Testis (tissue), 2 donors: ENCODE data around the gene UPF1.

ENCODE experiments used
- POLR2A ChIP-seq: fragments of 450-650 bp; IDR thresholded peaks from one replicate; pipeline ENCODE4 v1.6.1; 2017; ENCODE audit warnings: antibody characterized with exemption, mild to moderate bottlenecking, moderate library complexity
- TF ChIP-seq, protein P1 (sequence below), 3 experiments: fragments of 450-650 bp in 2 of 3; fragments of 200-600 bp in 1 of 3; sonication (generic) in 1 of 3; IDR thresholded peaks; one replicate each; pipeline ENCODE4 v1.5.1; 2016 to 2019; ENCODE audit warnings: antibody characterized with exemption in 3 of 3, mild to moderate bottlenecking in 2 of 3, moderate library complexity in 1 of 3

DNA sequence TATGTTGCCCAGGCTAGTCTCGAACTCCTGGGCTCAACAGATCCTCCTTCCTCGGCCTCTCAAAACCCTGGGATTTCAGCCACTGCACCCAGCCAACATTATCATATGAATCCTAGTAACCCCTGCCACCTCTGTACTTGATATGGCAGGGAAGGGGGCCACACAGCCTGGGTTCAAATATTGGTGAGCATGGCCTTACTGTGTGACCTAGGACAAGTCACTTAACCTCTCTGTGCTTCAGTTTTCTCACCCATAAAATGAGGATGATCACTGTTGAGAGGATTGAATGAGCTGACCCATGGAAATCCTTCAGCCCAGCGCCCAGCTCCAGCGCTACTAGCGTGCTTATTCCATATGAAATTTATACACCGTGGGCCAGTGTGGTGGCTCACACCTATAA lies 37.1 kb upstream of the UPF1 start:
- no peak for TF ChIP-seq POLR2A
- TF ChIP-seq, protein P1, sequence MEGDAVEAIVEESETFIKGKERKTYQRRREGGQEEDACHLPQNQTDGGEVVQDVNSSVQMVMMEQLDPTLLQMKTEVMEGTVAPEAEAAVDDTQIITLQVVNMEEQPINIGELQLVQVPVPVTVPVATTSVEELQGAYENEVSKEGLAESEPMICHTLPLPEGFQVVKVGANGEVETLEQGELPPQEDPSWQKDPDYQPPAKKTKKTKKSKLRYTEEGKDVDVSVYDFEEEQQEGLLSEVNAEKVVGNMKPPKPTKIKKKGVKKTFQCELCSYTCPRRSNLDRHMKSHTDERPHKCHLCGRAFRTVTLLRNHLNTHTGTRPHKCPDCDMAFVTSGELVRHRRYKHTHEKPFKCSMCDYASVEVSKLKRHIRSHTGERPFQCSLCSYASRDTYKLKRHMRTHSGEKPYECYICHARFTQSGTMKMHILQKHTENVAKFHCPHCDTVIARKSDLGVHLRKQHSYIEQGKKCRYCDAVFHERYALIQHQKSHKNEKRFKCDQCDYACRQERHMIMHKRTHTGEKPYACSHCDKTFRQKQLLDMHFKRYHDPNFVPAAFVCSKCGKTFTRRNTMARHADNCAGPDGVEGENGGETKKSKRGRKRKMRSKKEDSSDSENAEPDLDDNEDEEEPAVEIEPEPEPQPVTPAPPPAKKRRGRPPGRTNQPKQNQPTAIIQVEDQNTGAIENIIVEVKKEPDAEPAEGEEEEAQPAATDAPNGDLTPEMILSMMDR (IDR thresholded peaks at IDR 0.05): no peak
